Neutrophil (primary cell): ENCODE measurements around the gene HELLS.
"Not testable (repeated sequence)": the region's sequence is repeated elsewhere in the genome, so short reads cannot be mapped to it uniquely, and the experiment has no call there.

Experiments
- H3K27ac ChIP-seq: fragments of 200-600 bp; sonication (generic); 2 replicates; pipeline ENCODE4 v1.5.1; 2016; ENCODE audit warnings: mild to moderate bottlenecking, moderate library complexity
- H3K27me3 ChIP-seq: fragments of 200-600 bp; sonication (generic); 2 replicates; pipeline ENCODE4 v1.6.0; 2016; ENCODE audit warnings: mild to moderate bottlenecking
- H3K36me3 ChIP-seq: fragments of 200-600 bp; sonication (generic); 2 replicates; pipeline ENCODE4 v1.5.1; 2017
- H3K4me1 ChIP-seq, 2 experiments: fragments of 200-600 bp in 1 of 2; sonication (generic) in 1 of 2; 1 replicate in 1 of 2; 2 replicates in 1 of 2; pipeline versions ENCODE4 v1.5.1 to v1.6.1; 2013 to 2016; ENCODE audit warnings: low read depth in 1 of 2, low read length in 1 of 2, mild to moderate bottlenecking in 1 of 2, moderate library complexity in 1 of 2; ENCODE audit not compliant: control insufficient read depth in 1 of 2, insufficient read depth in 1 of 2
- H3K4me3 ChIP-seq, 2 experiments: fragments of 200-600 bp in 1 of 2; sonication (generic) in 1 of 2; 1 replicate in 1 of 2; 2 replicates in 1 of 2; pipeline ENCODE4 v1.5.1; 2013 to 2016; ENCODE audit warnings: low read depth in 1 of 2, low read length in 1 of 2, mild to moderate bottlenecking in 1 of 2, moderate library complexity in 1 of 2
- H3K9me3 ChIP-seq: fragments of 200-600 bp; sonication (generic); 2 replicates; pipeline ENCODE4 v1.5.1; 2016
- CTCF ChIP-seq: fragments of 200-600 bp; sonication (generic); IDR thresholded peaks from 2 replicates; pipeline ENCODE4 v1.5.1; 2016; ENCODE audit warnings: antibody characterized with exemption

HELLS gene

GRCh38 chr10:94627511-94627910 lies 81.9 kb downstream of the HELLS start:
- no peaks in the 10 kb centered on the region for H3K27me3 ChIP-seq
- H3K4me1 ChIP-seq, result peaks cover 3 to 4% of the 10 kb centered on the region in 2 experiments
- H3K36me3 ChIP-seq, result no peaks in the 10 kb centered on the region
- no peaks in the 10 kb centered on the region for H3K9me3 ChIP-seq
- H3K27ac ChIP-seq, result no peak overlapping the region
- H3K4me3 ChIP-seq, result no peak overlapping the region
- TF ChIP-seq CTCF, result no peak

GRCh38 chr10:94630017-94630688 lies 84.6 kb downstream of the HELLS start:
- no peak overlapping the region for H3K27ac ChIP-seq
- H3K4me1 ChIP-seq, result peaks cover 3 to 4% of the 10 kb centered on the region in 2 experiments
- H3K9me3 ChIP-seq, result no peaks in the 10 kb centered on the region
- H3K27me3 ChIP-seq, result no peaks in the 10 kb centered on the region
- no peak for TF ChIP-seq CTCF
- no peak overlapping the region for H3K4me3 ChIP-seq
- H3K36me3 ChIP-seq, result no peaks in the 10 kb centered on the region

- H3K9me3 ChIP-seq, result no peaks in the 10 kb centered on the region
- H3K4me3 ChIP-seq, result no peak overlapping the region
- TF ChIP-seq CTCF, result no peak
- H3K27ac ChIP-seq, result no peak overlapping the region
- H3K27me3 ChIP-seq, result no peaks in the 10 kb centered on the region
- H3K4me1 ChIP-seq, result peaks cover 3 to 4% of the 10 kb centered on the region in 2 experiments
- H3K36me3 ChIP-seq, result no peaks in the 10 kb centered on the region
Measured at GRCh38 chr10:94631077-94631875, 85.7 kb downstream of the HELLS start.

- TF ChIP-seq CTCF, result no peak
- Histone ChIP-seq H3K4me3 (no peak overlapping the region), H3K9me3 (no peaks in the 10 kb centered on the region), H3K36me3 (no peaks in the 10 kb centered on the region), H3K27me3 (no peaks in the 10 kb centered on the region), H3K27ac (no peak overlapping the region), H3K4me1 (peaks cover 3 to 4% of the 10 kb centered on the region in 2 experiments)
Measured at GRCh38 chr10:94632954-94633353, 87.4 kb downstream of the HELLS start.

- H3K36me3 ChIP-seq, H3K27ac ChIP-seq, H3K4me1 ChIP-seq, H3K9me3 ChIP-seq, H3K27me3 ChIP-seq, H3K4me3 ChIP-seq: not testable (repeated sequence)
Measured at GRCh38 chr10:94638097-94638496, 92.5 kb downstream of the HELLS start.

- no peak overlapping the region for H3K4me3 ChIP-seq
- H3K36me3 ChIP-seq, result no peaks in the 10 kb centered on the region
- no peaks in the 10 kb centered on the region for H3K4me1 ChIP-seq
- no peaks in the 10 kb centered on the region for H3K27me3 ChIP-seq
- no peak for TF ChIP-seq CTCF
- no peak overlapping the region for H3K27ac ChIP-seq
- no peaks in the 10 kb centered on the region for H3K9me3 ChIP-seq
Measured at GRCh38 chr10:94639902-94640301, 94.3 kb downstream of the HELLS start.
